Skeletal muscle cell (primary cell): ENCODE results near the gene DYNC2I2.

ENCODE experiments used
- DNase-seq: peaks from one replicate; pipeline ENCODE4 v3.0.0-alpha.2; 2010; ENCODE audit warnings: low read depth
- H3K4me3 ChIP-seq: 2 replicates; pipeline ENCODE4 v1.5.1; 2011; ENCODE audit warnings: low read depth, mild to moderate bottlenecking, control low read depth, low read length, moderate library complexity

The DYNC2I2 gene

GRCh38 chr9:128640603-128641002 is 16.0 kb downstream of the DYNC2I2 start:
- no peak for DNase-seq
- H3K4me3 ChIP-seq, result no peak overlapping the region

GRCh38 chr9:128638580-128638979 is 18.1 kb downstream of the DYNC2I2 start:
- H3K4me3 ChIP-seq, result no peak overlapping the region
- no peak for DNase-seq

DNA sequence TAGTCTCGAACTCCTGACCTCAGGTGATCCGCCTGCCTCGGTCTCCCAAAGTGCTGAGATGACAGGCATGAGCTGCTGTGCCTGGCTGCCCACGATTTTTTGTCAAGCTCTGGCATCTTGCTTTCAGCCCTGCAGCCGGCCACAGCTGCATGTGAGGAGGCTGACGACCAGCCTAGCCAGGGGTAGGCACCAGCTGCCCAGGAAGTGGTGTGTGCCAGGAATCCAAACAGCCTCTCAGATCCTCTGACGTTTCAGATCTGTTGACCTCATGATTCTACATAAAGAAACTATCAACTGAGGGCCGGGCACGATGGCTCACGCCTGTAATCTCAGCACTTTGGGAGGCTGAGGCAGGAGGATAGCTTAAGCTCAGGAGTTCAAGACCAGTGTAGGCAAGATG is 19.0 kb downstream of the DYNC2I2 start:
- peak; percentile 39 for DNase-seq
- H3K4me3 ChIP-seq, result no peak overlapping the region

GRCh38 chr9:128636556-128637530 is 19.8 kb downstream of the DYNC2I2 start:
- DNase-seq, result no peak
- no peak overlapping the region for H3K4me3 ChIP-seq

- DNase-seq, result no peak
- H3K4me3 ChIP-seq, result no peak overlapping the region
These were observed 20.6 kb downstream of the DYNC2I2 start for GRCh38 chr9:128636024-128636390.

- H3K4me3 ChIP-seq, result no peak overlapping the region
- DNase-seq, result peak; percentile 79
These were observed 21.2 kb downstream of the DYNC2I2 start for GRCh38 chr9:128635266-128636023.

DNA sequence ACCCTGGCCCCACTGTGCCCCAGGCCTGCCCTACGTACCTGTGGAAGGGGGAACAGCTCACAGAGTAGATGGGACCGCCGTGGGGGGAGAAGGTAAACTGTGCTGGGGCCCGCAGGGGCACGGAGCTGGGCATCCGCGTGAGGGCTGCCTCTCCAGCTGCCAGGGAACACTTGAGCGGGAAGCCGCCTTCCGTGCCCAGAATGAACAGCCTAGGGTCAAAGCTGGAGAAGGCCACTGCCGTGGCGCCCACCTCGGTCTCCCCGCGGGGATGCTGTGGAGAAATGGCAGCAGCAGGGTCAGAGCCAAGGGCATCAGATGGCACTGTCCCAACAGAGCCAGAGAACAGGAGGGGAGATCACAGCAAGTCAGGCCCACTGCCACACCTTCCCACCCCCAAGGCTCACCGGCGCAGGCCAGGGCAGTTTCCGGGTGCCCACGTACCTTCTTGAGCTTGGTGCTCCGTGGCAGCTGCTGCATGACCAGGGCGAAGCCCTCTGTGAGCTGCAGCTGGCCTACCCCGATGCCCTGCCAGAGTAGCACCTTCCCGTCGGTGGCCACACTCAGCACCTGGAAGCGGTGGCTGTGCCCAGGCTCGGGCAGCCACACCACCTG is 21.9 kb downstream of the DYNC2I2 start:
- no peak overlapping the region for H3K4me3 ChIP-seq
- no peak for DNase-seq

GRCh38 chr9:128634111-128634510 is 22.5 kb downstream of the DYNC2I2 start:
- no peak overlapping the region for H3K4me3 ChIP-seq
- no peak for DNase-seq

DNA sequence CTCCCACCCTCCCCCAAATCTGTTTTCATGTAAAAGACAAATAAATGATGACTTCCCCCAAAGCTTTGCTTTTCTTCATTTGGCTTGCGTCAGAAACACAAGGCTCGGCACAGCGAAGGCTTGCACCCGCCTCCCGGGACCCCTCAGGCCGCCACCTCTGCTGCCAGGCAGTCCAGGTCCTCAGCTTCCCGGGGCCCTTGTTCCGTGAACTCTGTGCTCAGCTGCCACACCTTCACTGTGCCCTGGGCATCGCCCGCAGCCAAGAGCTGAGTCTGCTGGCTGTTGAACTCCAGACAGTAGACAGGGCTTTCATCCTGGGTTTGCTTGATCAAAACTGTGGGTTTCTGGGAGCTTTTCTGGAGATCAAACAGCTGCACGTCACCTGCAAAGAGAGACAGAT is 23.0 kb downstream of the DYNC2I2 start:
- H3K4me3 ChIP-seq, result no peak overlapping the region
- DNase-seq, result no peak

DNA sequence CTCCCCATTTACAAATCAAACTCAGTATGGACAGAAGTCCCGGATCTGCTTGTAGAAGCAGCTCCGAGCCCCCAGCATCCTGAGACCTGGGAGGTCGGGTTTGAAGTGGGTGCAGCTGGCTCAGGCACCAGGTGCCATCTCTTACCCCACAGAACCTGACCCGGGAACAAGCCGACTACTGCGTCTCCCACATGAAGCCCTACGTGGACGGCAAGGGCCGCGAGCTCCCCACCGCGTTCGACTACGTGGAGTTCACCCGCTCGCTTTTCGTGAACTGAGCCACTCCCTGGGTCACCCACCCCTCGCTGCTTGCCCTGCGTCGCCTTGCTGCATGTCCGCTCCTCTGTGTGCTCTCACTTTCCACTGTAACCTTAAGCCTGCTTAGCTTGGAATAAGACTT is 23.6 kb downstream of the DYNC2I2 start:
- DNase-seq, result no peak
- H3K4me3 ChIP-seq, result no peak overlapping the region

DNA sequence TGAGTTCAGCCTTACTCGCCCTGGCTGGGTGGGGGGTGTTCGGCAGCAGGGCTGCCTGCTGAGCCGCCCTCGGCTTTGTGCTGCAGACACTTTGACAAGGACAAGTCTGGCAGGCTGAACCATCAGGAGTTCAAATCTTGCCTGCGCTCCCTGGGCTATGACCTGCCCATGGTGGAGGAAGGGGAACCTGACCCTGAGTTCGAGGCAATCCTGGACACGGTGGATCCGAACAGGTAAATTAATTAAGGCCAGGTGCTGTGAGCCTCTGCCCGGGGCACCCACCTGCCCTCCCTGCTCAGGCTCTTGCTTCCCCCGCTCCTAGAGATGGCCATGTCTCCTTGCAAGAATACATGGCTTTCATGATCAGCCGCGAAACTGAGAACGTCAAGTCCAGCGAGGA is 24.2 kb downstream of the DYNC2I2 start:
- H3K4me3 ChIP-seq, result no peak overlapping the region
- no peak for DNase-seq

- H3K4me3 ChIP-seq, result no peak overlapping the region
- DNase-seq, result no peak
These were observed 24.6 kb downstream of the DYNC2I2 start for GRCh38 chr9:128632066-128632465.

DNA sequence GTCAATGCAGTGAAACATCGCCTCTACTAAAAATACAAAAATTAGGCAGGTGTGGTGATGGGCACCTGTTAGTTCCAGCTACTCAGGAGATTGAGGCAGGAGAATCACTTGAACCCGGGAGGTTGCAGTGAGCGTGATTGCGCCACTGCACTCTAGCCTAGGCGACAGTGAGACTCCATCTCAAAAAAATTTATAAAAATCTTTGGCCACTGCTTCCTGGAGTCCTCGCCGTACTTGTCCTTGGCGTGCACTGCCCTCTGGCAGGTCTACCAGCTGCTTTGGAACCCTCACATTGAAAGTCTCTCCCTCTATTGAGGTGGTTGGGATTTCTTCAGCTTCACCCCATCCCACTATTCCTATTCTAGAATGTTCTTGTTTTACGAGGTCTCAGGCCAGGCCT is 25.0 kb downstream of the DYNC2I2 start:
- H3K4me3 ChIP-seq, result no peak overlapping the region
- DNase-seq, result no peak

DNA sequence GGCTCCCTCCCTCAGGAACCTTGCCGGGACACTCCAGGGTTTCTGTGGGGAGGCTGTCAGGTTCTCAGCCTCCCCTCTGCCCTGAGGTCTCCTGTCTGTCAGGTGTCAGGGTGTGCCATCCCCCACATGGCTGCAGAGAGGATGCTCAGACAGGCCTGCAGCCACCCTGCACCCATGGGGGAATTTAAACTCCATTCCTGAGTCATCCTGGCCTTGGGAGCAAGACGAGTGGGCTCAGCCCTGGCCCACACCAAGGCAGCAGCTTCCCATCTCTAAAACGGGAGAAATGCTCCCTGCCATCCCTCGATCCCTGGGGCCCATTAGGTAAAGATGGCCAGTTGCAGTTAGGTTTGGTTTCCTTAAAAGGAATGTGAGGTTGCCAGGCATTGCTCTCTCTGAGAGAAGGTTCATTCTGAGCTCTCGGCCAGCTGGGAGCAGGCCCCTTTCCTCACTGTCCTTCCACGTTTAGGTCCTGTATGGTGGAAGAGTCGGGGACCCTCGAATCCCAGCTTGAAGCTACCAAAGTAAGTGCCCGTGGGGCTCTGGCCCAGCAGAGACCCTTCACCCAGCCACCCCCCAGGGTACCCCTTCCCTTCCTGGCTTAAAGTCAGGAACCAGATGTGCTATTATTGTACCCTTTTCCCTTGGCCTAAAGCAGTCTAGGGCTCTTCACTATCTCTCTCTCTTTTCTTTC is 26.6 kb downstream of the DYNC2I2 start:
- H3K4me3 ChIP-seq, result no peak overlapping the region
- DNase-seq, result no peak

GRCh38 chr9:128629136-128629535 is 27.5 kb downstream of the DYNC2I2 start:
- H3K4me3 ChIP-seq, result no peak overlapping the region
- no peak for DNase-seq

DNA sequence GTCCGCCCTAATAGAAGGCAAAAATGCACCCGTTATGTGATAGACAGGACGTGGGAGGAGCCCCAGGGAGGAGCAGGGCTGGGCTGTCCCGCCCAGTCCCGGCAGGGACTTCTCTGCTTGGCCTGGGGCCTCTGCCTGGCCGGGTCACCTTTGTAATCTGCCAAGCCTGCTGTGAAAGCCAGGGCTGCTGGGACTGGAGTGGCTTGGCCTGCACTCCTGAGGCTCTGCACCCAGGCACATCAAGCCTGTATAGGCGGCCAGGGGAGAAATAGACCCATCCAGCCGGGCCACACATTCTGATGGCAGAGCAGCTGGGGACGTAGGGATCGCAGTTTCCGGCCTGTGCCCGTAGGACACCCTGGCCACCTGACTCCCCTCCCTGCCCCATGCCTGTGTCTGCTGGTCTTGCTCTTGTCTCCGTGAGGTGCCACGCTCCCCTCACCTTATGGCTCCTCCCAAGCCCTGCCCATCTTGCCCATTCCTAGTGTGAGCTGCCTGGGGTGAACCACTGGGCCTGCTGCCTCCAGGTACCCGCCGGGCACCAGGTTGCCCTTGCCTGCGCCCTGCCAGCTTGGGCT is 28.1 kb downstream of the DYNC2I2 start:
- H3K4me3 ChIP-seq, result no peak overlapping the region
- no peak for DNase-seq

GRCh38 chr9:128627906-128628305 is 28.7 kb downstream of the DYNC2I2 start:
- no peak for DNase-seq
- H3K4me3 ChIP-seq, result no peak overlapping the region

DNA sequence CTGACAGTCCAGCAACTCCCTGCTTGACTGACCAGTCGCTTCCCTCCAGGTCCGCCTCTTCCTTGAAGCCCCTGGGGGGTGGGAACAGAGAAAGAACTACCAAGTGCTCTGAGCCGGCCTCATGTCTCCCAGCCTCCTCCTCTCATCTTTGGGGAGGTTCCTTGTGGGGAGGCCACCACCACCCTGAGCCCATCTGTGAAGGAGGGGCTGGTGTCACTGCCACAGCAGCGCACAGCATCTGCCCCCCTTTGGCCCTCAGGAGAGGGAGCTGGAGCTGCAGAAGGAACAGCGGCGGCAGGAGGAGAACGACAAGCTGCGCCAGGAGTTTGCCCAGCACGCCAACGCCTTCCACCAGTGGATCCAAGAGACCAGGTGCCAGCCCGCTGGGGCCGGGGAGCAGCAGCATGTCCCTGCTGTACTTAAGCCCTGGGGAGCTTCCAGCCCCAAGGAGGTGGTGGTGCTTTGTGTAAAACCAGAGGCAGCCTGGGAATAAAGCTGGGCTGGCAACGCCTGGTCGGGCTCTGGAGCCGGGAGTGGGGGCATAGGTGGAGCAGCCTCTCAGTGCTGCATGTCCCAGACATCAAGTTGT is 29.4 kb downstream of the DYNC2I2 start:
- DNase-seq, result no peak
- no peak overlapping the region for H3K4me3 ChIP-seq

GRCh38 chr9:128626181-128626580 is 30.5 kb downstream of the DYNC2I2 start:
- DNase-seq, result no peak
- H3K4me3 ChIP-seq, result no peak overlapping the region
